GM19372 (cell line): ENCODE measurements around the gene GOLGA6D.
"Not testable (repeated sequence)": the region's sequence is repeated elsewhere in the genome, so short reads cannot be mapped to it uniquely, and the experiment has no call there.

Experiments
- ATAC-seq: cut with Tn5 transposase; IDR thresholded peaks from one replicate; pipeline ENCODE4 v1.9.1; 2021; ENCODE audit warnings: mild to moderate bottlenecking, low read depth, moderate library complexity; ENCODE audit not compliant: unreplicated experiment

Gene GOLGA6D

GRCh38 chr15:75278497-75278896 lies 4.1 kb upstream of the GOLGA6D start:
- ATAC-seq = not testable (repeated sequence)

DNA sequence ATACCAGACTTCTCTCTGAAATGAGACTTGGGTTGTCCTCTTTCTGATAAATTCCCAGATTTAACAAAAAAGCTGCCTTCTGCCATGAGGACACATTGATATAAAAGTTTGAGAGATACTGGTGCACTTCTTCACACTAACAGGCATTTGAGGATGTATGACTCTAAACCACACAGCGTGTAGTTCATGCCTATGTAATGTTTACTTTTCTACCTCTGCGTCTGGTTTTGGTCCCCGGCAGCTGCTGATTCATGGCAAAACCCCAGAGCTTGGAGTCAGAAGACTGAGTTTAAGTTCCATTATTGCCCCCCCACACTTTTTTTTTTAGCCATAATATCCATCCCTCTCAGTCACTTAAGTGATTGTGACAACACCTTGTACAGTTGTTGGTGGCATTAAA lies 1.5 kb downstream of the GOLGA6D start:
- not testable (repeated sequence) for ATAC-seq

DNA sequence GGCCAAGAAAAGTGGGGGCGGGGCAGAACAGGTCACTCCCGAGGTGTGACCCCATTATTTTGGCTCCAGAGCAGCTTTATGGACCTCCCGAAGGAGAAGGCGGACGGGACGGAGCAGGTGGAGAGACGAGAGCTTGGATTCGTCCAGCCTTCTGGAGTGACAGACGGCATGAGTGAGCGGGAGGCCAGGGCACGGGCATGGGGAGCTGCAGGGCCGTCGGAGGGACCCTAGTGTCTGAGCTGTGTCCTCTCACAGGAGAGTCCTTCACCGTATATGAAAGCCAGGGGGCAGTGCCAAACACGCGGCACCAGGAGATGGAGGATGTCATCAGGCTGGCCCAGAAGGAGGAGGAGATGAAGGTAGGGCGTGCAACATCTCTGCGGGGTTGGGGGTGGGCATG lies 11.0 kb downstream of the GOLGA6D start:
- not testable (repeated sequence) for ATAC-seq

DNA sequence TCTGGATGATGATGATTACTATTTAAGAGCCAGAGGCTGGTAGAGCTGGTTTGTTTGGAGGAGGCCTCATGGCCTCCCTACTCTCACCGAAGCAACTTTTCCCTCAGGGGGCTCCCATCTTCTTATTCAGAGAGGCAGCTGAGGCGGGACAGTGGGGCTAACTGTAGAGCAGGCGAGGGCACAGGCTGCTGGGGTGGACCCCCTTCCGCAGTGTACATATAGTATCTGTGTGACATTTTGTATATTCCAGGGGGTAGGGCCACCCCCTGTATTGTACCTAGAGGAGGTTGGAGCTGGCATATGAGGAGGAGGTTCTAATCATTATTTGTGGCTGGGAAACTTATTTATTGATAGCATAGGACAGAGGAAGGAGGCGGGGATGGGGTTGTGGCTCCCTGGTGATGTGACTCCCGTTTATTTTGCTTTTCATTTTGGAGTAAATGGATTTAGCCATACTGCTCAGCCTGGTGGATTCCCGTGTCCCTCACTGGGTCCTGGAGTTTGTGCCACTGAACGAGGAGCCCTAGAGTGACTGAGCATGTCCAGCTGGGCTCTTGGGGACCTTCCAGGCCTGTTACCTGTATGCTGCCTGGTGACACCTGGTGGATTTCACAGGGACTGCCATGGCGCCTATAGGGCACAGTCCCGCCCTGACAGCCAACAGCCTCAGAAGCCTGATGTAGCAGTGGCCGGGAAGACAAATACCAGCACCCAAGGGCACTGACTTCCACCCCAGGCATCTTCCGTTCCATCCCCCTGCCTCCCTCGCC lies 16.1 kb downstream of the GOLGA6D start:
- ATAC-seq = not testable (repeated sequence)

DNA sequence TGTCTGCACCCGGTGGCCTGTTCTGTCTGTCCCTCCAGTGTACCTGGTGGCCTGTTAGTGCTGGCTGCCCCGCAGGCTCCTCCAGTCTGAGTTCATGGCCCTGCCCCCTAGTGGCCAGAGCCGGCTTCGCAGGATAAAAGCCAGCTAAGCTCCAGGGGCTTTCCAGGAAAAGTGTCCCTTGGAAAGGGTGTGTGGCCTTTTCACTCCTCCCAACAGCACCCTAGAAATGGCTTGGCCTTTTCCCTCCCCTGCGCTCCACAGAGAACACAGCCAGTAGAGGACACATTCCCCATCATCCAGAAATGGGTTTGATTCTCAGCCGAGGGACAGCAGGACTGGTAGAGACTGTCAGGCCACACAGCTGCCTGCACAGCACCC lies 16.7 kb downstream of the GOLGA6D start:
- ATAC-seq = not testable (repeated sequence)

DNA sequence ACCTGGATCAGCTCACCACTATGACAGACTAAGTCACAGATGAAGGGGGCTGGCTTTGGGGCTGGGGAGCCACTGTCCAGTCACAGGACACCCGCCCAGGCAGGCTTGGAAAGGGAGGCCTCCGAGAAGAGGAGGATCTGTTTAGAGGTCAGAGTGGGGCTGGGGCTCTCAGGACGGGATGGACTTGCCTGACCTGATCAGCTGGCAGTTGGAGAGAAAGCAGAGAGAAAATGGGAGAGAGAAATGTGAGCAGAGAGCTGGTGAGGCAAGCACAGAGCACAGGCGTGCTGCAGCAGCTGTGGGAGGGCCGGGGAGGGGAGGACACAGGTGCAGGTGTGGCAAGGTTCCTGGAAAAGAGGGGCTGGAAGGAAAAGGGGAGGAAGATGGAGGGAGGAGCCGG lies 17.4 kb downstream of the GOLGA6D start:
- not testable (repeated sequence) for ATAC-seq

DNA sequence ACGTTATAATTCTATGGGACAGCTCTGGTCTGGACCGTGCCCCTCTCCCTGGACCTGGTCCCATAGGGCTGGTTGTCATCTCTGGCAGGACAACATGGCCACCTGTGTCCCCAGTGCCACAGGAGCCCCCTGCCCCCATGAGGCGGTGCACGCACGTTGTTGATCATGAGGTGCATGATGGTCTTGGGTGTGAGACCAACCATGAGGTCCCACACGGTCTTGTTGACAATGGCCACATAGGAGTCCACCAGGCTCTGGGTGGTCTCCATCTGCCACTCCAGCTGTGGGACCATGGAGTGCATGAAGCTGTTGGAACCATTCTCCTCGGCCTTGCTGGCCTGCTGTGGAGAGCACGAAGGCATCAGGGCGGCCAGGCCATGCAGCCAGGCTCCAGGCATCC lies 19.7 kb downstream of the GOLGA6D start:
- no peak for ATAC-seq

DNA sequence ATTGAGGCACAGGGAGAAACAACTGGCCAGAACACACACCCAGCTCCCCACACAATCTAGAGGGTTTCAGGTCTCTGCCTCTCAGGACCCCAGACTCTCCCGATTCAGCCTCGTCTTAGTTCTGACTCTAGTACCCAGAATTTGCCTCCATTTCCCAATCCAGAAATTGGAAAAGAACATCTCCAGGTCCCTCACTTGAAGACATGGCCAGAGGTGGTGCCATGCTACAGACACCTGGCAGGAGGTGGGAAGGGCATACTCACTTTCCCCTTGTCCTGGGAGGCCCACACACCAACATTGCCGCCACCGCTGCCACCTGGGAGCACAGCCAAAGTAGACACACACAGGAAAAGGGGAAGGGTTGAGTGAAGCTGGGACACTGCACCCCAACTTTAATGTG lies 20.1 kb downstream of the GOLGA6D start:
- ATAC-seq = not testable (repeated sequence)

DNA sequence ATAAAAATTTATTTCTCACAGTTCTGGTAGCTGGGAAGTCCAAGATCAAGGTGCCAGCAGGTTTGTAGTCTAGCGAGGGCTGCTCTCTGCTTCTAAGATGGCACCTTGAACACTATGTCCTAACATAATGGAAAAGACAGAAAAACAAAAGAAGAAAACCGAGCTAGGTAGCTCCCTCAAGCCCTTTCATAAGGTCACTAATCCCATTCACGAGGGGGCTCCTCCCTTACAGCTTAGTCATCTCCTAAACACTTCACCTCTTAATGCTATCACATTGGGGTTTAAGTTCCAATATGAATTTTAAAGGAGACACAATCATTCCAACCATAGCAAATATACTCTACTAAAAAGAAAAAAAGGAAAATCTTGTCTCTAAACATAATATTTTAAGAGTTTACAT lies 23.6 kb downstream of the GOLGA6D start:
- no peak for ATAC-seq

- no peak for ATAC-seq
Measured at GRCh38 chr15:75307778-75308390, 25.2 kb downstream of the GOLGA6D start.

DNA sequence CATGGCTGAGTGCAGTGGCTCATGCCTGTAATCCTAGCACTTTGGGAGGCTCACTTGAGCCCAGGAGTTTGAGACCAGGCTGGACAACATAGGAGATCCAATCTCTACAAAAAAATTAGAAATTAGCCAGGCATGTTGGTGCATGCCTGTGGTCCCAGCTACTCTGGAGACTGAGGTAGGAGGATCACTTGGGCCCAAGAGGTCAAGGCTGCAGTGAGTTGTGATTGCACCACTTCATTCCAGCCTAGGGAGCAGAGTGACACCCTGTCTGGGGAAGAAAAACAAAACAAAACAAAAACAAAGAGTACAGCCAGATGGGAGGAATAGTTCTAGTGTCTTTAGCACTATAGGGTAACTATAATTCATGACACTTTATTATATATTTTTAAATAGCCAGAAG lies 27.1 kb downstream of the GOLGA6D start:
- no peak for ATAC-seq

GRCh38 chr15:75312548-75312947 lies 29.9 kb downstream of the GOLGA6D start:
- not testable (repeated sequence) for ATAC-seq

DNA sequence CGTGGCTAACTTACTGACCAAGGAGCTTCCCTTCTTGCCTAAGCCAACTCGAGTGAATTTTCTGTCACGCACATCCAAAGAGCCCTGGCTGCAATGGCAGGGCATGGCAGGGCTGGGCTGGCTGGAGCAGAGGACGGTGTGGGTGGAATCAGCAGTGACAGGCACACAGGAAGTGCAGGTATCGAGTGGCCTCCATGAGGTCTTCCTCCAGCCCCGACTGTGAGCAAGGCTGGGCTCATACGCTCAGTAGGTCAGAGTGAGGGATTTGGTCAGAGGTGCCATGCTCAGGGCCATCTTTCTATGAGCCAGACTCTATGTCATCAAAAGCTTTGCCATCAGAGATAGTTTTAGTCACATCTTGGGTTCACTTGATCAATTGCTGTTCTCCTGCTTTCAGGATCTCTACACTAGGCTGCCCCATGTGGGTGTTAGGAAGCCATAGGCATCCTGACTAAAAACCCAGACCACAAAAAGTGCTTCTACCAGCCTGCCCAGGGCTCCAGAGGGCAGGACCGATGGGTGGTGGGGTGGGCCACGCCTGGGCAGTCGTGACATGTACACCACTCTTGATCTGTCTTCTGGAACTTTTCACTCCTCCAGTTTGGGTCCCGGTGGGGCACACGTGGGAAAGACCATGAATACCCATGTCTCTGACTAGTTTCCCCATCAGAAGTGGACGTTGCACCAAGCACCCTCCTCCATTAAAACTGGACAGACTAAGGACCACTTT lies 30.6 kb downstream of the GOLGA6D start:
- ATAC-seq = no peak

DNA sequence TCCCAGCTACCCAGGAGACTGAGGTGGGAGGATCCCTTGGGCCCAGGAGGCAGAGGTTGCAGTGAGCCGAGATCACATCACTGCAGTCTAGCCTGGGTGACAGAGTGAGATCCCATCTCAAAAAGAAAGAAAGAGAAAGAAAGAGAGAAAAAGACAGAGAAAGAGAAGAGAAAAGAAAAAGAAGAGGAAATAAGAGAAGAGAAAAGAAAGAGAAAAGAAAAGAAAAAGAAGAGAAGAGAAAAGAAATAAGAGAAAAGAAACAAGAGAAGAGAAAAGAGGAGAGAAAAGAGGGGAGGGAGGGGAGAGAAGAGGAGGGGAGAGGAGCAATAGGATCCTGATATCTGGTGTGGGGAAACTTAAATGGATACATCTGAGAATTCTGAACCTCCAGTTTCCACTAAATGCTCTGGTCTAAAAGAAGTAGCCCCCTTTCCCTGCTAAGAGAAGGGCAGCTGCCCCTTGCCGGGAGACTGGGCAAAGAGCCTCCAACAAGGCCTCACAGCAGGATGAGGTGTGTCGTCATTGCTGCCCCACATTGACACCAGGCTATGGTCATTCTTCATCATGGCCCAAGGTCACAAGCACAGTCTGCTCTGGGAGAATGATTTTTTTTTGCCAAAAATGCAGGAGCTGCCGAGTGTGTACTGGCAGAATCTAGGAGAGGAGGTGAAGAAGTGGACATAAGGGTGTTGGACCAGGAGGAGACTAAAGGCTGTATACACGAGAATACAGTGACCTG lies 32.1 kb downstream of the GOLGA6D start:
- ATAC-seq = no peak

DNA sequence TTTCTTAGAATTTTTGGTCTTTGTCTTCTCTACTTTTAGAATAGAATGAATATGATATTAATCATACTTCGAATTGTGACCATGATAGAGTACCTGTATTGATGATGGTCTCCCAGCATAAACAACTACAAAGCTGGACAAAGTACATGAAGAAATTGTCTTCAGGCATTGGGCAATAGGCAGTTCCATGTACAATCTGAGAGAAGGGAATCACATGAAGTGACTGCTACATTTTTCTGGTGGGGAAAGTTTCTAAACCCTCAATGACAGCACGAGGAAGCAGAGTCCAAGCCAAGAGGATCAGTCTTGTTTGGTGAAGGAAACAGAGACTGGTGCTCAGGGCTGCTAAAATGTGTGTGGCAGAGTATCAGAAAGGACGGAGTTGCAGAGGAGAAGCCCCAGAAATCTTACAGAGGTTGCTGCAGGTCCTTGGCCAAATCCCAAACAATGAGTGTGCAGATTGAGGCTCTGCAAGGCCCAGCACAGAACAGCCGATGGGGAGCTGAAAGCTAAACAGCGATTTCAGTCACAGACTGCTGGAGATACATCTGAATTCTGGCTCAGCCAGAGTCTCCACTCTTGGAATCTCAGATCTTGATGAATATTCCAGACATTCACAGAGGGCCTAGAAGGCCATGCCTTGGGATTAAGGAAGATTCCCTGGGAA lies 36.7 kb downstream of the GOLGA6D start:
- not testable (repeated sequence) for ATAC-seq

GRCh38 chr15:75321711-75322110 lies 39.1 kb downstream of the GOLGA6D start:
- no peak for ATAC-seq

DNA sequence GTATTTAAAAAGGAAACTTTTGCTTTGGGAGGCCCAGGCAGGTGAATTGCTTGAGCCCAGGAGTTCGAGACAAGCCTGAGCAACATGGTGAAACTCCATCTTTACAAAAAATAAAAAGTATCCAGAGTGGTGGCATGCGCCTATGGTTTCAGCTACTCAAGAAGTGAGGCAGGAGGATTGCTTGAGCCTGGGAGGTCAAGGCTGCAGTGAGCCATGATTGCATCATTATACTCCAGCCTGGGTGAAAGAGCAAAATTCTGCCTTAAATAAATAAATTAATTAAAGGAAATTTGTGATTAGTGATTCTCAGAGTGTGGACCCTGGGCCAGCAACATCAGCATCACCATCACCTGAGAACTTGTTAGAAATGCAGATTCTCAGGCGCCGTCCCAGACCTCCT lies 43.3 kb downstream of the GOLGA6D start:
- ATAC-seq = no peak

GRCh38 chr15:75327005-75327404 lies 44.4 kb downstream of the GOLGA6D start:
- no peak for ATAC-seq

DNA sequence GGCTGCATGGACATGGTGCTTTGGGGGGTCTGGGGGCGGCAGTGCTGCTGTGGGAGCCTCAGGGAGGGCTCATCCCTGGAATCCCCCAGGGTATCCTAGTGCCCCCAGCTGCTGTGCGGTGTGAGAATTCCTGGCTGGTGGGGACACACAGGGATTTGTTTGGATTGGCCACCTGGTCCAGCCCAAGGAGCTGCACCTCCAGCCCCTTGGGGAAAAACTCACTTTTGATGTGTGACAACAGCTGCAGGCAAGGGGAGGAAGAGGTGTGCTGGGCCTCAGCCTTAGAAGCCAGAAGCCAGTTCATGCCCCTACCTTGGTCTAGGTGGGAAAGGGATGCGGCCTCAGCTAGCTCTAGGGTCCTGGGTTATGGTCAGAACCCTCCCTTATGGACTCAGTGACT lies 44.9 kb downstream of the GOLGA6D start:
- ATAC-seq = no peak
